HL-60 (cell line): ENCODE results near the gene LAMA1.
A peak's percentile ranks its signal among the peaks of the same experiment; 100 is the strongest.

Experiments
- GABPA ChIP-seq: IDR thresholded peaks from 2 replicates; pipeline ENCODE4 v1.6.1; 2012; ENCODE audit warnings: low read depth
- POLR2AphosphoS5 ChIP-seq: IDR thresholded peaks from 2 replicates; pipeline ENCODE4 v1.6.1; 2012; ENCODE audit warnings: low read depth
- SPI1 ChIP-seq: IDR thresholded peaks from 2 replicates; pipeline ENCODE4 v1.6.1; 2012; ENCODE audit warnings: low read depth, mild to moderate bottlenecking, borderline replicate concordance
- TF ChIP-seq, protein P1 (sequence below): IDR thresholded peaks from one replicate; pipeline ENCODE4 v1.5.1; 2011; ENCODE audit warnings: low read length, control low read depth, inconsistent platforms; ENCODE audit not compliant: insufficient read depth
- TF ChIP-seq, protein P2 (sequence below): IDR thresholded peaks from 2 replicates; pipeline ENCODE4 v1.6.1; 2012; ENCODE audit warnings: low read depth; ENCODE audit not compliant: insufficient replicate concordance

DNA sequence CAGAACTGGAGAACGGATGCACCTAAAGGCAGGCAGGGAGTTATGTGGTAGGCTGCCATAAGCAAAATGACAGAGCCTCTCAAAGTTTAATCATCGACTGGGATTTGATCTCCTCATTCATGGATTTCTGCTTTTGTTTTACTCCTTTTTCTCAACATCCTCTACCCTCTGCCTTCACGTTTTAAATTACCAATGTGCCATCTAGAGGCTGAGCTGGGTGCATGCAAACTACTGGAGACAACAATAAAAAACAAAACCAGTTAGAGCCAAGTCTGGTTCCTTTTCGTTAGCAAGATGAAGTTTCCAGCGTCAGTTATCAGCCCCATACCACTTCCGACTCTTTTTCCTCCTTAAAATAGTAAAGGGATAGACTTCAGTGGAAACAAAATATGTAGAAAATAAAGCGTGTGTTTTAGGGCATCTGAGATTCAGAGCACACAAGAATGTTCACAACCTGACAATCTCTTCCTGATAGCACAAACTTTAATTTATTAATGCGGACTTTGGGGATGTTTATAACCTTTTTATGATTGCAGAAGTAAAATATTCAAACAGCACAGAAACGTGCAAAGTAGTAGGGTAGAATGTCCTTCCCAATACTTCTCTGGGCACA is 117.0 kb downstream of the LAMA1 start:
- TF ChIP-seq, protein P1, sequence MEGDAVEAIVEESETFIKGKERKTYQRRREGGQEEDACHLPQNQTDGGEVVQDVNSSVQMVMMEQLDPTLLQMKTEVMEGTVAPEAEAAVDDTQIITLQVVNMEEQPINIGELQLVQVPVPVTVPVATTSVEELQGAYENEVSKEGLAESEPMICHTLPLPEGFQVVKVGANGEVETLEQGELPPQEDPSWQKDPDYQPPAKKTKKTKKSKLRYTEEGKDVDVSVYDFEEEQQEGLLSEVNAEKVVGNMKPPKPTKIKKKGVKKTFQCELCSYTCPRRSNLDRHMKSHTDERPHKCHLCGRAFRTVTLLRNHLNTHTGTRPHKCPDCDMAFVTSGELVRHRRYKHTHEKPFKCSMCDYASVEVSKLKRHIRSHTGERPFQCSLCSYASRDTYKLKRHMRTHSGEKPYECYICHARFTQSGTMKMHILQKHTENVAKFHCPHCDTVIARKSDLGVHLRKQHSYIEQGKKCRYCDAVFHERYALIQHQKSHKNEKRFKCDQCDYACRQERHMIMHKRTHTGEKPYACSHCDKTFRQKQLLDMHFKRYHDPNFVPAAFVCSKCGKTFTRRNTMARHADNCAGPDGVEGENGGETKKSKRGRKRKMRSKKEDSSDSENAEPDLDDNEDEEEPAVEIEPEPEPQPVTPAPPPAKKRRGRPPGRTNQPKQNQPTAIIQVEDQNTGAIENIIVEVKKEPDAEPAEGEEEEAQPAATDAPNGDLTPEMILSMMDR = peak; percentile 25
- TF ChIP-seq, protein P2, sequence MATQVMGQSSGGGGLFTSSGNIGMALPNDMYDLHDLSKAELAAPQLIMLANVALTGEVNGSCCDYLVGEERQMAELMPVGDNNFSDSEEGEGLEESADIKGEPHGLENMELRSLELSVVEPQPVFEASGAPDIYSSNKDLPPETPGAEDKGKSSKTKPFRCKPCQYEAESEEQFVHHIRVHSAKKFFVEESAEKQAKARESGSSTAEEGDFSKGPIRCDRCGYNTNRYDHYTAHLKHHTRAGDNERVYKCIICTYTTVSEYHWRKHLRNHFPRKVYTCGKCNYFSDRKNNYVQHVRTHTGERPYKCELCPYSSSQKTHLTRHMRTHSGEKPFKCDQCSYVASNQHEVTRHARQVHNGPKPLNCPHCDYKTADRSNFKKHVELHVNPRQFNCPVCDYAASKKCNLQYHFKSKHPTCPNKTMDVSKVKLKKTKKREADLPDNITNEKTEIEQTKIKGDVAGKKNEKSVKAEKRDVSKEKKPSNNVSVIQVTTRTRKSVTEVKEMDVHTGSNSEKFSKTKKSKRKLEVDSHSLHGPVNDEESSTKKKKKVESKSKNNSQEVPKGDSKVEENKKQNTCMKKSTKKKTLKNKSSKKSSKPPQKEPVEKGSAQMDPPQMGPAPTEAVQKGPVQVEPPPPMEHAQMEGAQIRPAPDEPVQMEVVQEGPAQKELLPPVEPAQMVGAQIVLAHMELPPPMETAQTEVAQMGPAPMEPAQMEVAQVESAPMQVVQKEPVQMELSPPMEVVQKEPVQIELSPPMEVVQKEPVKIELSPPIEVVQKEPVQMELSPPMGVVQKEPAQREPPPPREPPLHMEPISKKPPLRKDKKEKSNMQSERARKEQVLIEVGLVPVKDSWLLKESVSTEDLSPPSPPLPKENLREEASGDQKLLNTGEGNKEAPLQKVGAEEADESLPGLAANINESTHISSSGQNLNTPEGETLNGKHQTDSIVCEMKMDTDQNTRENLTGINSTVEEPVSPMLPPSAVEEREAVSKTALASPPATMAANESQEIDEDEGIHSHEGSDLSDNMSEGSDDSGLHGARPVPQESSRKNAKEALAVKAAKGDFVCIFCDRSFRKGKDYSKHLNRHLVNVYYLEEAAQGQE = no peak
- no peak for TF ChIP-seq SPI1
- TF ChIP-seq GABPA = no peak
- no peak for TF ChIP-seq POLR2AphosphoS5
